NAMALWA (cell line): ENCODE measurements around the gene C6orf136.
"Not testable (repeated sequence)": the region's sequence is repeated elsewhere in the genome, so short reads cannot be mapped to it uniquely, and the experiment has no call there.

Experiments
- DNase-seq: peaks from one replicate; pipeline ENCODE4 v3.0.0-alpha.2; 2015; ENCODE audit warnings: low spot score

C6orf136 gene

DNA sequence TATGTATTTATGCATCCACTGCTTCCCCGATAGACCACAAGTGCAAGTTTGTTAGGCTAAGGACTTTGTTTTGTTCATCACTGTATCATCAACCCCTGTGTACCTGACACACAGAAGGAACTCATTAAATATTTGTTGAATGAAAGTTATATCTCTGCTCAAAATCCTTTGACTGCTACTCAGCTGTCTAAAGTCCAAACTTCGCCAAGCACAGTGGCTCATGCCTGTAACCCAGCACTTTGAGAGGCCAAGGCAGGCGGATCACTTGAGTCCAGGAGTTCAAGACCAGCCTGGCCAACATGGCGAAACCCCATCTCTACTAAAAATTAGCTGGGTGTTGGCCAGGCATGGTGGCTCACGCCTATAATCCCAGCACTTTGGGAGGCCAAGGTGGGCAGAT lies 11.0 kb downstream of the C6orf136 start:
- not testable (repeated sequence) for DNase-seq

GRCh38 chr6:30664994-30665767 lies 18.2 kb downstream of the C6orf136 start:
- no peak for DNase-seq

- not testable (repeated sequence) for DNase-seq
These were observed 19.4 kb downstream of the C6orf136 start for GRCh38 chr6:30666300-30666699.

DNA sequence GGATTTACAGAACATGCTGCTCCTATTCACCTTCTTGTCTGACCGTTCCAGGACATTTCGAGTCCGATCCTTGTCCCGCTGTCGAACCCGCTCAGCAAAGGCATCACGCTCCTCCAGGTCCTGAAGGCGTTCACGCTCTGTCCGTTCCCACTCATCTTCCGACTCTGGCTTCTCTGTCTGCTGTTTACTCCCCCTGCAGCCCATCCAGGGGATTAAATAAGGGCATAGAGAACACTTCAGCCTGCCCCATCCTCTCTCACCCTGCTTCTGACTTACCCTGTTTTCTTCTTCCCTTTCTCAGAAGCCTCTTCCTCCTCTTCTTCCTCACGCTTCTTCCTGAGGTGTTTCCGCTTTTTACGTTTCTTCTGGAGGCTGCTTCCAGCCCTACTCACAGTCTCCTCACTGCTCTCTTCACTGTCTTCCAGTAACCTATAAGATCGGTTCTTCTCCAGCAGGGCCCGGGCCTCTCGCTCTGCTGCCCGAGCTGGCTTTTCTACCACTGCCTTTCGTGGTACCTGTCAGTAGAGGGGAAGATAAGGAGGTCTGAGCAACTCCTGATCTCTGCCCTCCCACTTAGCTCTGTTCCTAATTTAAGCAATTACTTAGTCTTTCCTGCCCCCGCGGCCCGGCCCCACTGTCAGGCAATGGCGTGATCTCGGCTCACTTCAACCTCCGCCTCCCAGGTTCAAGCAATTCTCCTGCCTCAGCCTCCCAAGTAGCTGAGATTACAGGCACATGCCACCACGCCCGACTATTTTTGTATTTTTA lies 24.0 kb downstream of the C6orf136 start:
- DNase-seq = peak; percentile 37

DNA sequence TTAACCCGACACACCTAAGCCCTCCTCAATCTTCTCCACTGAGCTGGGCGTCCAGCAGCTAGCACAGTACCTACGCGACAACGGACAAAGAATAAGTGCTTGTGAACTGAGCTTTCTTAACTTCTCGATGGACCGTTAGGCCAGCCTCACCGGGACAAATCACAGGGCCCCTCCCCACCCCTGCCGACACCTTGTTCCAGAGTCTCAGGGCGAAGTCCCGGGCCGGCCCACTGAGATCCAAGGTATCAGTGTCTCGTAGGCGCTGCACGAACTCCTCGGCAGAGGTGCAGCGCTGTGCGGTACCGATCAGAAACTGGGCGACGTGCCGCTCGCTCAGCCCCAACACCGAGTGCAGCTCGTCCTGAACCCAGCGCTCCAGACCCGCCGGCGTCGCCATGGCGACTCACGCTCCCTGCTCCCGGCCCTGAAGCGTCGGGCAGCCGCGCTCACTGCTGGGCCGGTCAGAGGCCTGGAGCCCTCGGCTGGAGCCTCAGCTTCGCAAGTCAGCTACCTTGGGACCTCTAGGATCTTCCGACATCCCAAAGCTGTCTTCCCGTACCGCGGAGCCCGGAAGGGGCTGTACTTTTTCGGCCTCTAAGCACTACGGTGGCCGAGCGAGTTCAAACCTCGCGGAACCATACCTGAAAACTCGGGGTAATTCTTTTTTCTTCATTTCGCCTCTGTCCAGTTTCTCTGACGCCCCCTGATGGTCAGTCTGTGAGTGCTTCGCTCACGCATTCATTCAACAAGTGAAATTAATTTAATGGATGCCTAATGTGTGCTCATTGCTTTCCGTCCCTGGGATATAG lies 25.7 kb downstream of the C6orf136 start, which contains the start of gene DHX16:
Gene DHX16 (minus strand): TSS at position 562 of the 809 bp plus-strand sequence. CDS start 165 bp downstream, at position 397.
- peak; percentile 97 for DNase-seq

GRCh38 chr6:30676660-30677285 lies 29.8 kb downstream of the C6orf136 start:
- DNase-seq = no peak

- DNase-seq = peak; percentile 93
These were observed 32.2 kb downstream of the C6orf136 start for GRCh38 chr6:30678964-30679726.

- DNase-seq = peak; percentile 33
These were observed 33.0 kb downstream of the C6orf136 start for GRCh38 chr6:30679765-30680535.

- DNase-seq = peak; percentile 31
These were observed 34.8 kb downstream of the C6orf136 start for GRCh38 chr6:30681766-30682142.

DNA sequence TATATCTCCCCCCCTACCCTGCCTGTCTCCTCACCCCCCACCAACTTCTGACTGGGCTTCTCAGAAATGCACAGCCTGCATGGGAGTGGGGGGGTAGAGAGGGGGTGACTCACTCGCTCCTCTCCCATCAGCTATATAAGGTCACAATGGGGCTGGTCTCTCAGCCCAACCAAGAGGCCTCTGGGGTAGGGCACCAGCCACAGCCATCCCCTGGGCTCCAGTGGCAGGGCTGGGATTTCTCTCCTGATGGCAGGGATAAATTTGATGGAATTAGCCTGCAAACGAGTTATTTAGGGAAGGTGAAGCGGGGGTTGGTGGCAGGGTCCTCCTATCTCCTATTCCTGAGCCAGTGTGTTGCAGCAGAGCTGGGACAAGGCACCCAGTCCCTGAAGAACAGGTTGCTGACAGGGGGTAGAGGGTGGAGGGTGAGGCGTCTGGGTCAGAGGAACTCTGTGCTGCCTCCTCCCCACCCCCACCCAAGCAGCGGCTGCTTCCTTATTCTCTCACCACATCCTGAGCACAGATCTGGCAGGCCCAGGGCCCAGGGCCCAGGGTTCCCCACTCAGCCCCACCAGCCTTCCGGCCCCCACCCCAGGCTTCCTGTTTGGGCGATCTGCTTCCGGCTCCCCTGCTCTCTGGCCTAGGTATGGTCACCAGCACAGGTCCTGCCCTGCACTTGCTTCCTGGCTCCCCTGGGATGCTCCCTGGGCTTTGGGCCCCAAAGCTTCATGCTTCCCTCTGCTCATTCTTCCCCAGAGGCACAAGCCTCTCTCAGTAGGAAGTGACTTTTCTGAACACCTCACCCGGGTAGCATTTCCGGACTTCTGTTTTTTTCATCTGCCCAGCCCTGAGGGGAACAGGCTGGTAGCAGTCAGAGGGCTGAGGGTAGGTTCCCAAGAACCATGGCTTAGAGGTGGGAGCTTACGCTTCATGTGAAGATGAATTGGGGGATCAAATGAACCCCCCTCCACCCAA lies 35.5 kb downstream of the C6orf136 start:
- DNase-seq = peak; percentile 88

- DNase-seq = peak; percentile 29
These were observed 36.4 kb downstream of the C6orf136 start for GRCh38 chr6:30683183-30683979.

DNA sequence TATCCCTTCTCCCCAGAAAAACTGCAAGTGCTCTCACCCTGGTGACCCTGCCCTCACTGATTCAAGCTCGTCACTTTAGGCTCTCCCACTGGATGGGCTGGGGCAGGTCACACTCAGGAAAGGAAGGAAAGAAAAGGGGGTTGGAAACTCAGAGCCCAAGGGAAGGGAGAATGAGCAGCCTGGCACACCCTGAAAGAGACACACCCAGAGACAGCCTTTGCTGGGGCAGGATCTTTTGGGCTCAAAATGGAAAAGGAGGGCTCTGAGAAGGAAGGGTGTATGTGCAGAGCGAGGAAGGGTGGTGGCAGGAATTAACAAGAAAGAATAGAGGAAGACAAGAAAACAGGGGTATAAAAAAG lies 37.0 kb downstream of the C6orf136 start:
- DNase-seq = peak; percentile 45

GRCh38 chr6:30684386-30685156 lies 37.6 kb downstream of the C6orf136 start:
- peak; percentile 64 for DNase-seq

DNA sequence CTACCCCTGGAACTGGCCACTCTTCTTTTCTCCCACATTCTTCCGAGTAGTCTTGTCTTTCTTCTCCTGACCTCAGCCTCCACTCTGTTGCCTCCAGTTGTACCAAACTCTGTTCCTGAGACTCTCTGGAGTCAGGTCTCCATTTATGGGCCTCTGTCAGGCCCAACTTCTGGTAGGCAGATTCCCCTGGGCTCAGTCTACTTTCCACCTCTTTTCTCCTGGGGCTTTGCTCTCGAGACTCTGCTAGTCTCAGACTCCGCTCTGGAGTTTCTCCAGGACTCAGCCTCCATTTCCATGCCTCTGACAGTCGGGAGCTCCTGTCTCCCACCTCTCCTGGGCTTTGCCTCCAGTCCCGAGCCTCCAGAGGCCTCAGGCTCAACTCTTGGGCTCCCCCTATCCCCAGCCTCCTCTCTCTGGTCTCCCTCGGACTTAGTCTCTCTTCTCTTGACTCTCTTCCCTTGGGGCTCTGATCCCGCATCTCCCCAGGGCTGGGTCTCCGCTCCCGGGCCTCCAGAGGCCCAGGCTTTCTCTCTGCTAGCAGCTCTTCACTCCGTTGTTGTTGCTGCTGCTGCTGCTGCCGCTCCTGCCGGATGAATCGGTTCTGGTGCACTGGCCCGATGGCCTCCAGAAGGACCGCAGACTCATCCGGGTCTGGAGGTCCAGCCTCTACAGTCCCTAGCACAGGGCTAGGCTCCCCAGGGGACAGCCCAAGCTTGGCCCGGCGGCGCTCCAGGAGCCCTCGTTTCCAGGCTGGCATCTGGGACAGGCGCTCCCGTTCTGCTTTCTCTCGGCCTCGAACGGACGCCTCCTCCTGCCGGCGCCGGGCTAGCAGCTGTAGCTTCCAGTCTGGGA lies 38.5 kb downstream of the C6orf136 start:
- peak; percentile 54 for DNase-seq

DNA sequence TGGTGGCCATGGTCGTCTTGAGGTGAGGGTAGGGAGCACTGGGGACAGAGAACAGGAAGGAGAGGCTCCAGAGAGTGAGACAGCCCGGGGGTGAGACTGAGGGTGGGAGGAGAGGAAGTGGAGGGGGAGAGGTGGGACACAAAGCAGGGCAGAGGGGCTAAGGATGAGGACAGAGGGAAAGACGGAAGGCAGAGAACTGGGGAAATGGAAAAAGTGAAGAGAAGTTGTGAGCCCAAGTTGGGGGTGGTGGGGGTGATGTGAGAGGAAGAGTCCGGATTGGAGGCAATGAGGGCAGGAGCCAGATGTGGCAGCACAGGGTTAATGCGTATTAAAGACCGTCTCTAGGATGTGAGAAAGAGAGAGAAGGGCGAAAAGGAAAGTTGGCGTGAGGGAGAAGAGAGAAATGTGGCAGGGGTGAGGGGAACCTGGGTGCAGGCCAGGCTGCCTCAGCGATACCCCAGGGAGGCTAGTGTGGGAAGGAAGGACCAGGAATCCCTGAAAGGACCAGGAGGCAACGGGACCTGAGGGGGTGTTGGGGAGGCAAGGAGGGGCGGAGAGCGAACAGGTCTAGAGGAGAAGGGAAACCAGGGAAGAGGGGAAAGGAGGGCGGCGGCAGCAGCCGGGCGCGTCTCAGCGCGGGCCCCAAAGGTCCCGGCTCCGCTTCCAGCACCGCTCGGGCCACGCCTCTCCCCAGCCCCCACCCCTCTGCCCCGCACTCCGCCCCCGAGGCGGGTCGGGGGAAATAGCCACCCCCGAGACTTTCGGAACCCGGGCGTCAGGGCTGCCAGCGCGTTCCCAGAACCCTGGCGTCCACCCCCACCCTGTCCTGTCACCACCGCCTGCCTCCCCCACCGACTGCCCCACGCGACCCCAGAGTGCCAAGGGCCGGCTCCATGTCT lies 39.3 kb downstream of the C6orf136 start, which contains the start of gene PPP1R18:
Gene PPP1R18 (minus strand): TSS at position 637 of the 899 bp plus-strand sequence. CDS start 627 bp downstream, at position 10.
- peak; percentile 71 for DNase-seq
